ENCODE data around the gene CNGB1.

CNGB1 gene

DNA sequence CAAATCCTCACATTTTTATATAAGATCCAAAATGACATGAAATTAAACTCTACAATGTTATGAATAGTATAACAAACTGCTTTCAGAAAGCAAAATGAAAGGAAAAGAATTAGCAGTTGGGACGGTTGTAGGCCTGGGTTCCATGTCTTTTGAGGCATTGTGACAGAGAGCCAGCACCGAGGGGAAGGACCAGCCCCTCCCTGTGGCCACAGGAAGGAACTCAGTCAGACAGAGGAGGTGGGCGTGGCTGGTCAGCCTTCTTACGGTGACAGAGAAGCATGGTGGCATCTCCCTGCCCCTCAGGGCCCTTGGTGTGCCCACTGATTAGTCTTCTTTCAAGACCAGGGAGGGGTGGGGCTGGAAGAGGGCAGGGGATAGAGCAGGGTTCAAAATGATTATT, 23.9 kb upstream of the CNGB1 start:
- TF ChIP-seq RAD21 (IDR thresholded peaks at IDR 0.05; ENCODE audit: low read depth) (peak; percentile 65), TAF1 (IDR thresholded peaks at IDR 0.05; ENCODE audit: low read depth) (no peak)

DNA sequence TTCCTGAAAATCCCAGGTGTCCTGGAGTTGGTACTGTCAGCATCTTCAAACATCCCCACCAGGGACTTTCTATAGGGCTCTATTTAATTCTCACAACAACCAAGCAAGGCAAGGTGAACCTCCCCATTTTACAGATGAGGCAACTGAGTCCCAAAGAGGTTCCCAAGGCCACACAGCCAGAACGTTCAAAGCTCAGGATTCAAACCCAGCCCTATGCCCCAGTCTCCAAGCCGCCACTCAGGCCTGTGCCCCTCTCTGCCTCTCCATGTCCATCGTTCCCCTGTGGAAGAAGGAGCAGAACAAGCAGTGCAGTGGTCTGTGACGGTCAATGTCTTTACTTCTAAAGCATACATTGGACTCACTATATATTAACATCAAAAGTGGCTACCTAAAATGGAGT, 23.4 kb upstream of the CNGB1 start:
- TF ChIP-seq, protein P1, sequence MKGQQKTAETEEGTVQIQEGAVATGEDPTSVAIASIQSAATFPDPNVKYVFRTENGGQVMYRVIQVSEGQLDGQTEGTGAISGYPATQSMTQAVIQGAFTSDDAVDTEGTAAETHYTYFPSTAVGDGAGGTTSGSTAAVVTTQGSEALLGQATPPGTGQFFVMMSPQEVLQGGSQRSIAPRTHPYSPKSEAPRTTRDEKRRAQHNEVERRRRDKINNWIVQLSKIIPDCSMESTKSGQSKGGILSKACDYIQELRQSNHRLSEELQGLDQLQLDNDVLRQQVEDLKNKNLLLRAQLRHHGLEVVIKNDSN (IDR thresholded peaks at IDR 0.05): no peak
- TF ChIP-seq TCF12 (IDR thresholded peaks at IDR 0.05; ENCODE audit: low read depth) (no peak), TEAD4 (IDR thresholded peaks at IDR 0.05) (no peak), CEBPB (IDR thresholded peaks at IDR 0.05) (no peak), TAF1 (IDR thresholded peaks at IDR 0.05; ENCODE audit: low read depth) (no peak)

DNA sequence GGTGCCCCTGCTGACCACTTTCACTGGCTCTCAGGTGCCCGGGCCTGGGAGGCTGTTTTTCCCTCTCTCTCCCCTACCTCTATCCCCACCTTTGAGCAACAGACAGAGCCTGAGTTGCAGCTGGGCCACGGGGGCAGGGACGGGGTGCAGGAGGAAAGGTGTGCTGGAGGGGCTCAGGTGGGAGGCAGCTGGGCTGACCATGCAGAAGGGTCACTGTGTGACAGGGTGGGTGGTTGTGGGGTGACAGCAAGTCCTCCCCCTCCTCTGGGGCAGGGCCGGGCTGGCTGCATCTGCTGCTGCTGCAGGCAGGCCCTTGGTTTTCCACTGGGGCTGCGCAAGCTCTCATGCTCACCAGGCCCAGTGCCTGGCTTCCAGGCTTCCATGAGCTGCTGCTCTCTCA, 23.0 kb upstream of the CNGB1 start:
- TF ChIP-seq, protein P1 (IDR thresholded peaks at IDR 0.05): no peak
- TF ChIP-seq FOXM1 (IDR thresholded peaks at IDR 0.05; ENCODE audit: borderline replicate concordance, low read depth): no peak

DNA sequence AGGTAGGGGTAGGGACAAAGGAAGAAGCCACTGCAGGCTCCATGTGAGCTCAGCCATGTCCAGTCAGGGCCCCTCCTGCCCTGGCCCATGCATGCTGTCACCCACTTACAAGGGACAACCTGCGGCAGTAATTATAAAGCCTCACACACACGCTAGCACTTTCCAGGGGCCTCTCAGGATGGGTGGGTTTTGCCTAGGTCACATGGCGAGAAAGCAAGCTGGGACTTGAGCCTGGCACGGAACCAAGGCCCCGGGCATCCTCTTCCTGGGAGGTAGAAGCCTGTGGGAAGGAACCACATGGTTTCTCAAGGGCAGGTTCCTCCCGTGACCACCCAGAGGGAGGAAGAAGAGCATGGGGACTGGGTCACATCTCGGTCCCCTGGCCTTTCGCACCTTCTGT, 22.5 kb upstream of the CNGB1 start:
- TF ChIP-seq CEBPB (IDR thresholded peaks at IDR 0.05) (no peak), RAD21 (IDR thresholded peaks at IDR 0.05; ENCODE audit: low read depth) (no peak), ZBTB7A (IDR thresholded peaks at IDR 0.05; ENCODE audit: low read depth) (no peak)
- TF ChIP-seq, protein P2, sequence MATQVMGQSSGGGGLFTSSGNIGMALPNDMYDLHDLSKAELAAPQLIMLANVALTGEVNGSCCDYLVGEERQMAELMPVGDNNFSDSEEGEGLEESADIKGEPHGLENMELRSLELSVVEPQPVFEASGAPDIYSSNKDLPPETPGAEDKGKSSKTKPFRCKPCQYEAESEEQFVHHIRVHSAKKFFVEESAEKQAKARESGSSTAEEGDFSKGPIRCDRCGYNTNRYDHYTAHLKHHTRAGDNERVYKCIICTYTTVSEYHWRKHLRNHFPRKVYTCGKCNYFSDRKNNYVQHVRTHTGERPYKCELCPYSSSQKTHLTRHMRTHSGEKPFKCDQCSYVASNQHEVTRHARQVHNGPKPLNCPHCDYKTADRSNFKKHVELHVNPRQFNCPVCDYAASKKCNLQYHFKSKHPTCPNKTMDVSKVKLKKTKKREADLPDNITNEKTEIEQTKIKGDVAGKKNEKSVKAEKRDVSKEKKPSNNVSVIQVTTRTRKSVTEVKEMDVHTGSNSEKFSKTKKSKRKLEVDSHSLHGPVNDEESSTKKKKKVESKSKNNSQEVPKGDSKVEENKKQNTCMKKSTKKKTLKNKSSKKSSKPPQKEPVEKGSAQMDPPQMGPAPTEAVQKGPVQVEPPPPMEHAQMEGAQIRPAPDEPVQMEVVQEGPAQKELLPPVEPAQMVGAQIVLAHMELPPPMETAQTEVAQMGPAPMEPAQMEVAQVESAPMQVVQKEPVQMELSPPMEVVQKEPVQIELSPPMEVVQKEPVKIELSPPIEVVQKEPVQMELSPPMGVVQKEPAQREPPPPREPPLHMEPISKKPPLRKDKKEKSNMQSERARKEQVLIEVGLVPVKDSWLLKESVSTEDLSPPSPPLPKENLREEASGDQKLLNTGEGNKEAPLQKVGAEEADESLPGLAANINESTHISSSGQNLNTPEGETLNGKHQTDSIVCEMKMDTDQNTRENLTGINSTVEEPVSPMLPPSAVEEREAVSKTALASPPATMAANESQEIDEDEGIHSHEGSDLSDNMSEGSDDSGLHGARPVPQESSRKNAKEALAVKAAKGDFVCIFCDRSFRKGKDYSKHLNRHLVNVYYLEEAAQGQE (IDR thresholded peaks at IDR 0.05; ENCODE audit: low read depth): no peak
- TF ChIP-seq, protein P1 (IDR thresholded peaks at IDR 0.05): no peak

DNA sequence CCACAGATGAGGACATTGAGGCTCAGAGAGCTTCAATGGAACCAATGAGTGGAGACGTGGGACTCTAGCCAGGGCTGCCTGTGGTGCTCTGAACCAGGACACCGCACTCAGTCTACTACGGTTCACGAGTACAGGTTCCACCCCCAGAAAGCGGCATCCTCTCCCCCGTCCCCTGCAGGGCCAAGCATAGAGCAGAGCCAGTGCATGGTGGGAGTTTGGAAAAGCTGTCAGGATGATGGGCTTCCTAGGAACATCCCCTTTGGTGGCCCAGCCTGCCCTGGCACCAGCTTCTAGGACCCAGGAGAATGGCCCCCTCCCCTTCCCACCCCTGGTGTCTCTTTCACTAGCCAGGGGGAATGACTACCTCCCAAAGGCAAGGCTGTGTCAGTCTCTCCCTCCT, 21.2 kb upstream of the CNGB1 start:
- TF ChIP-seq FOXM1 (IDR thresholded peaks at IDR 0.05; ENCODE audit: borderline replicate concordance, low read depth): no peak
- TF ChIP-seq YY1 (IDR thresholded peaks at IDR 0.05; ENCODE audit: low read depth): no peak
- TF ChIP-seq ZBTB7A (IDR thresholded peaks at IDR 0.05; ENCODE audit: low read depth): no peak
- TF ChIP-seq CREB1 (IDR thresholded peaks at IDR 0.05; ENCODE audit: low read depth): no peak
- no peak for TF ChIP-seq NFIC (IDR thresholded peaks at IDR 0.05)
- no peak for TF ChIP-seq TAF1 (IDR thresholded peaks at IDR 0.05; ENCODE audit: low read depth)
- no peak for TF ChIP-seq RAD21 (IDR thresholded peaks at IDR 0.05; ENCODE audit: low read depth)
- TF ChIP-seq EGR1 (IDR thresholded peaks at IDR 0.05): no peak
- TF ChIP-seq TCF12 (IDR thresholded peaks at IDR 0.05; ENCODE audit: low read depth): no peak
- TF ChIP-seq, protein P2 (IDR thresholded peaks at IDR 0.05; ENCODE audit: low read depth): no peak
- no peak for TF ChIP-seq TEAD4 (IDR thresholded peaks at IDR 0.05)
- TF ChIP-seq CEBPB (IDR thresholded peaks at IDR 0.05): no peak
- TF ChIP-seq, protein P1 (IDR thresholded peaks at IDR 0.05): no peak
- no peak for TF ChIP-seq EP300 (IDR thresholded peaks at IDR 0.05; ENCODE audit: borderline replicate concordance)

DNA sequence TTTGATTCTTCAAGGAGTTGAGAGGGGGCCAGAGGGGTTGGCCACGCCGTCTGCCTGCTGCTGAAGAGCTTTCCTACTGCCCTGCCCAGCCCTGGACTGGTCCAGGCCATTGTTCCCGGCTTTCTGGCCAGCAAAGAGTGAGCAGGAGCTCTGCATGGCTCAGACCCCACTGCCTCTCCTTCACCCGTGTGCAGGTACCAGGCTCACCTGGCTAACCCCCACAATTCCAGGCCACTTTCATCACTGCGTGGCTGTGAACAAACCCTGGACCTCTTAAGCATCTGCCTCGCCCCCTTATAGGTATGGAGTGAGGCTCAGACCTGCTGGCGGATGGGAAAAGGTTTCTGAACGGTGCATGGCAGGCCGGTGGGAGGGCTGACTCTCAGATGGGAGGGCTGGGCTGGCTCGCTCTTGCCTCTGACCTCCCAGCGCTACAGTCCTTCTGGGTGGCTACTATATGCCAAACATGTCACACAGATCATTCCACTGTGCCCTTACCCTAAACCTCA, 20.7 kb upstream of the CNGB1 start:
- TF ChIP-seq EP300 (IDR thresholded peaks at IDR 0.05; ENCODE audit: borderline replicate concordance): no peak
- TF ChIP-seq, protein P1 (IDR thresholded peaks at IDR 0.05): no peak

DNA sequence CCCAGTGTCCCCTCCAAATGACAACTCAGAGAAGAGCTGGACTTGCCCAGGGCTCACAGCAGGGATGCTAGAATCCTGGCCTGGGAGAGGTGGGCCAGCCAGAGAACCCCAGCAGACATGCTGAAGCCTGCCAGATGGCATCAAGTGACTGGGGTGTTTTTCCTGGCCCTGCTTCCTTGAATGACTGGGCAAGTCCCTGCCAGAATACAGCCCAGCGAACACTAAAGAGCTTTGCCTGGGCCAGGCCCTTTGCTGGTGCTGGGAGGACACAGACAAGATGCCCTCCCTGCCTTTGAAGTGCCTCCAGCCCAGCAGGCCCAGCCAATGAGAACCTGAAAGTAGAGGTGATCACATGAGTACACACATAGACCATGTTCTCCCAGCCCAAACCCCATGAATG, 18.0 kb upstream of the CNGB1 start:
- no peak for TF ChIP-seq YY1 (IDR thresholded peaks at IDR 0.05; ENCODE audit: low read depth)
